Activated naive CD4-positive, alpha-beta T cell treated with anti-CD3 and anti-CD28 coated beads for 36 hours (primary cell): ENCODE results near the gene BAIAP2. TPM values are rescaled to one million over a fixed set of nuclear protein-coding genes. Genes with fewer than 3 reads are reported as not detected.

Source experiments
- CTCF ChIA-PET: fragments of 350-600 bp; sonication (Branson Sonifier 250); formaldehyde crosslinking; loops from one replicate; lab custom pipeline; 2021; ENCODE audit warnings: antibody characterized with exemption; lab: Charles Lee
- DNase-seq: peaks from one replicate; pipeline ENCODE4 v3.0.0-alpha.2; 2020
- H3K27ac Mint-ChIP-seq: one replicate; pipeline ENCODE4 v1.8.0; 2021; ENCODE audit warnings: mild to moderate bottlenecking, mixed read lengths
- H3K27me3 Mint-ChIP-seq: one replicate; pipeline ENCODE4 v1.8.0; 2021; ENCODE audit warnings: low read depth, mixed read lengths
- H3K36me3 Mint-ChIP-seq: one replicate; pipeline ENCODE4 v1.8.0; 2021; ENCODE audit warnings: low read depth, mixed read lengths
- H3K4me1 Mint-ChIP-seq: one replicate; pipeline ENCODE4 v1.8.0; 2021; ENCODE audit warnings: low read depth, mixed read lengths
- H3K4me3 Mint-ChIP-seq: one replicate; pipeline ENCODE4 v1.8.0; 2021; ENCODE audit warnings: mild to moderate bottlenecking, moderate library complexity, mixed read lengths
- H3K9me3 Mint-ChIP-seq: one replicate; pipeline ENCODE4 v1.8.0; 2021; ENCODE audit warnings: mixed read lengths
- intact Hi-C: fragments of 100-400 bp; cut with micrococcal nuclease; formaldehyde crosslinking; loops from one replicate; pipeline ENCODE4 v1.15.1; 2023
- microRNA-seq: library from miRNA; unstranded; fragments of <30 nt; microRNA quantifications from one replicate; pipeline ENCODE4 v1.2.0, GENCODE V29; 2022; ENCODE audit warnings: borderline microRNAs expressed, borderline replicate concordance
- total RNA-seq, 2 experiments: library from RNA; stranded (reverse); gene quantifications; one replicate each; pipeline ENCODE4 v1.2.3, GENCODE V29; 2021

BAIAP2 gene
- total RNA-seq, 2 experiments from 2014 or later = 3.9 to 4.2 TPM

GRCh38 chr17:81161536-81161935, 126.6 kb downstream of the BAIAP2 start:
- Mint-ChIP-seq H3K9me3 (no peaks in the 10 kb centered on the region), H3K27ac (no peak overlapping the region), H3K27me3 (peaks cover 13% of the 10 kb centered on the region), H3K4me3 (no peak overlapping the region), H3K36me3 (no peaks in the 10 kb centered on the region), H3K4me1 (peaks cover 1% of the 10 kb centered on the region)
- intact Hi-C loops = no loop called here
- DNase-seq = no peak
- CTCF ChIA-PET = no interaction called here

GRCh38 chr17:81161972-81162371, 127.0 kb downstream of the BAIAP2 start:
- H3K9me3 Mint-ChIP-seq = no peaks in the 10 kb centered on the region

GRCh38 chr17:81162491-81162890, 127.5 kb downstream of the BAIAP2 start:
- intact Hi-C loops = no loop called here
- no peaks in the 10 kb centered on the region for H3K9me3 Mint-ChIP-seq
- DNase-seq = no peak
- CTCF ChIA-PET = no interaction called here
- no peak overlapping the region for H3K4me3 Mint-ChIP-seq
- H3K27ac Mint-ChIP-seq = no peak overlapping the region
- H3K36me3 Mint-ChIP-seq = no peaks in the 10 kb centered on the region
- peaks cover 16% of the 10 kb centered on the region for H3K27me3 Mint-ChIP-seq
- H3K4me1 Mint-ChIP-seq = peaks cover 1% of the 10 kb centered on the region

More at GRCh38 chr17:81161972-81162371, 127.0 kb downstream of the BAIAP2 start:
- Mint-ChIP-seq H3K27ac (no peak overlapping the region), H3K27me3 (peaks cover 13% of the 10 kb centered on the region), H3K4me3 (no peak overlapping the region), H3K4me1 (peaks cover 1% of the 10 kb centered on the region), H3K36me3 (no peaks in the 10 kb centered on the region)
- CTCF ChIA-PET = no interaction called here
- no peak for DNase-seq
- intact Hi-C loops = no loop called here

- Mint-ChIP-seq H3K4me1 (peaks cover 1% of the 10 kb centered on the region), H3K9me3 (no peaks in the 10 kb centered on the region), H3K27me3 (peaks cover 16% of the 10 kb centered on the region), H3K4me3 (no peak overlapping the region), H3K36me3 (no peaks in the 10 kb centered on the region), H3K27ac (no peak overlapping the region)
- no peak for DNase-seq
- CTCF ChIA-PET = no interaction called here
- intact Hi-C loops = no loop called here
Measured at GRCh38 chr17:81163051-81163695, 128.2 kb downstream of the BAIAP2 start.

- H3K4me3 Mint-ChIP-seq = no peak overlapping the region
- no peak for DNase-seq
- no peaks in the 10 kb centered on the region for H3K9me3 Mint-ChIP-seq
- H3K27ac Mint-ChIP-seq = no peak overlapping the region
- intact Hi-C loops = no loop called here
- no peaks in the 10 kb centered on the region for H3K36me3 Mint-ChIP-seq
- peaks cover 16% of the 10 kb centered on the region for H3K27me3 Mint-ChIP-seq
- H3K4me1 Mint-ChIP-seq = peaks cover 1% of the 10 kb centered on the region
- CTCF ChIA-PET = interaction anchor here (0.6 kb wide), 1 partner anchor 25 kb away, joined by 4 read pairs; no protein-coding TSS in a partner anchor
Measured at GRCh38 chr17:81163703-81164370, 128.9 kb downstream of the BAIAP2 start.

GRCh38 chr17:81164371-81165245, 129.7 kb downstream of the BAIAP2 start:
- Mint-ChIP-seq H3K4me3 (no peak overlapping the region), H3K36me3 (no peaks in the 10 kb centered on the region), H3K27me3 (peaks cover 14% of the 10 kb centered on the region), H3K27ac (no peak overlapping the region), H3K9me3 (no peaks in the 10 kb centered on the region), H3K4me1 (peaks cover 1% of the 10 kb centered on the region)
- intact Hi-C loops = no loop called here
- CTCF ChIA-PET = interaction anchor here (0.6 kb wide), 1 partner anchor 25 kb away, joined by 4 read pairs; no protein-coding TSS in a partner anchor
- DNase-seq = no peak

- H3K9me3 Mint-ChIP-seq = no peaks in the 10 kb centered on the region
- no peak within 1 kb of the TSS for H3K4me3 Mint-ChIP-seq
- DNase-seq = no peak
- no peaks in the 10 kb centered on the region for H3K36me3 Mint-ChIP-seq
- CTCF ChIA-PET = no interaction called here
- intact Hi-C loops = no loop called here
- peaks cover 14% of the 10 kb centered on the region for H3K27me3 Mint-ChIP-seq
- peaks cover 1% of the 10 kb centered on the region for H3K4me1 Mint-ChIP-seq
- no peak within 1 kb of the TSS for H3K27ac Mint-ChIP-seq
Measured at GRCh38 chr17:81165246-81166032, 130.5 kb downstream of the BAIAP2 start, which contains the start of gene PVALEF. Gene PVALEF, plus strand, starts transcription at chr17:81165507. Its CDS starts 15,720 bp downstream, at chr17:81181227.

GRCh38 chr17:81166033-81166492, 131.1 kb downstream of the BAIAP2 start, which contains the start of gene AATK:
Gene AATK, minus strand, starts transcription at chr17:81166221. Its CDS starts 229 bp downstream, at chr17:81165992.
- Mint-ChIP-seq H3K36me3 (no peaks in the 10 kb centered on the region), H3K27ac (no peak within 1 kb of the TSS), H3K27me3 (peaks cover 12% of the 10 kb centered on the region), H3K4me3 (no peak within 1 kb of the TSS), H3K4me1 (peaks cover 1% of the 10 kb centered on the region), H3K9me3 (no peaks in the 10 kb centered on the region)
- CTCF ChIA-PET = no interaction called here
- intact Hi-C loops = no loop called here
- no peak for DNase-seq

Small RNAs within 50 kb of the gene (microRNA-seq; reads per million reads assigned to microRNA genes)
- gene MIR1250 (not detected), gene MIR3065 (not detected), gene MIR338 (not detected), gene MIR657 (not detected)

Other genes starting within 250 kb of the BAIAP2 start
- 10 to 100 TPM; 10.1 to 10.6 TPM for gene CHMP6, start 43.3 kb upstream of the BAIAP2 start, total RNA-seq
- not detected for gene PVALEF, start 130.4 kb downstream of the BAIAP2 start, total RNA-seq
- under 1 TPM in 1 of 2 experiments, not detected in 1; 0.32 TPM for gene AATK, start 131.1 kb downstream of the BAIAP2 start, total RNA-seq
- 1 to 10 TPM; 9.4 to 9.8 TPM for gene CEP131, start 187.8 kb downstream of the BAIAP2 start, total RNA-seq
- 10 to 100 TPM; 21.7 to 25.9 TPM for gene TEPSIN, start 203.9 kb downstream of the BAIAP2 start, total RNA-seq
- 10 to 100 TPM; 75.7 to 77.0 TPM for gene NDUFAF8, start 204.2 kb downstream of the BAIAP2 start, total RNA-seq